Activated CD4-positive, alpha-beta memory T cell treated with anti-CD3 and anti-CD28 coated beads, Interleukin-2, amount 10 ng/mL, durations not matched to agents 7 days and 5 days (primary cell): Measurements from ENCODE around the gene FGF22. TPM values are rescaled to one million over a fixed set of nuclear protein-coding genes. Genes with fewer than 3 reads are reported as not detected.
"Not testable (repeated sequence)": the region's sequence is repeated elsewhere in the genome, so short reads cannot be mapped to it uniquely, and the experiment has no call there.

Experiments used
- CTCF ChIA-PET: fragments of 350-600 bp; sonication (Branson Sonifier 250); formaldehyde crosslinking; loops from one replicate; lab custom pipeline; 2021; ENCODE audit warnings: antibody characterized with exemption, inconsistent platforms; lab: Charles Lee
- POLR2A ChIA-PET: fragments of 350-600 bp; sonication (Branson Sonifier 250); formaldehyde crosslinking; loops from one replicate; lab custom pipeline; 2021; ENCODE audit warnings: antibody characterized with exemption; lab: Charles Lee
- DNase-seq: peaks from one replicate; pipeline ENCODE4 v3.0.0-alpha.2; 2020
- H3K27ac Mint-ChIP-seq: one replicate; pipeline ENCODE4 v1.8.0; 2021; ENCODE audit warnings: mild to moderate bottlenecking, mixed read lengths
- H3K27me3 Mint-ChIP-seq: one replicate; pipeline ENCODE4 v1.8.0; 2021; ENCODE audit warnings: mixed read lengths
- H3K36me3 Mint-ChIP-seq: one replicate; pipeline ENCODE4 v1.8.0; 2021; ENCODE audit warnings: low read depth, mixed read lengths
- H3K4me1 Mint-ChIP-seq: one replicate; pipeline ENCODE4 v1.8.0; 2021; ENCODE audit warnings: mixed read lengths
- H3K4me3 Mint-ChIP-seq: one replicate; pipeline ENCODE4 v1.8.0; 2021; ENCODE audit warnings: mild to moderate bottlenecking, mixed read lengths
- H3K9me3 Mint-ChIP-seq: one replicate; pipeline ENCODE4 v1.8.0; 2021; ENCODE audit warnings: mixed read lengths
- total RNA-seq, 2 experiments: library from RNA; stranded (reverse); gene quantifications; one replicate each; pipeline ENCODE4 v1.2.3, GENCODE V29; 2021

Gene FGF22
- total RNA-seq, 2 experiments from 2014 or later: not detected

DNA sequence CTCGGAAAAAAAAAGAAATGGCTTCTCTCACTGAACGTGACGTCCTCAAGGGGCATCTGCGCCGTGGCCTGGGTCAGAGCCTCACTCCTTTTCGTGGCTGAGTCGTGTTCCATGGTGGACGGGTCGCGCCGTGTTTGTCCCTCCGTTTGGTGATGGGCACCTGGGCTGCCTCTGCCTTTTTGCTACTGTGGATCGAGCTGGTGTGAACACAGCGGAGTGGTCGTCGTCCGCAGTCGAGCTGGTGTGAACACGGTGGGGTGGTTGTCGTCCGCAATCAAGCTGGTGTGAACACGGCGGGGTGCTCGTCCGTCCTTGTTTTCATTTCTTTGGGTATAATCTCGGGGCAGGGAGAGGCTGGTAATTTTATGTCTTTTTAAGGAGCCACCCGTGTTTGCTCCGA, 38.4 kb upstream of the FGF22 start:
- Mint-ChIP-seq H3K27me3 (no peaks in the 10 kb centered on the region), H3K9me3 (no peaks in the 10 kb centered on the region), H3K4me3 (no peak overlapping the region), H3K27ac (no peak overlapping the region), H3K36me3 (no peaks in the 10 kb centered on the region), H3K4me1 (no peaks in the 10 kb centered on the region)
- DNase-seq: no peak
- ChIA-PET POLR2A (no interaction called here), CTCF (no interaction called here)

DNA sequence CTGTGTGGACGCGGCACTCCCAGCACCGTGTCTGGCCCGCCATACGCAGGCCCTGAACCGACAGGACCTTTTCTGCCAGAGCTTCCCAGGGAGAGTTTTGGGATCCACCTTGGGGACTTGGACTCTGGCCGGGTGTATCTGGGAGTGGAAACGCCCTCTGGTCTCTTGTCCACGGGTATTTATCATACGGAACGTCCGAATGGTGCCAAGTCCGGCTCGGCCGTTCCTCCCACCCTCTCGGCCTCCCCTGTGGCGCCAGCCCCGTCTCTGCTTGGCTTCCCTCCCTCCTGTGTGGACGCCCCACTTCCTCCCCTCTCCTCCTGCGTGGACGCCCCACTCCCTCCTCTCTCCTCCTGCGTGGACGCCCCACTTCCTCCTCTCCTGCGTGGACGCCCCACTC, 37.9 kb upstream of the FGF22 start:
- ChIA-PET CTCF (no interaction called here), POLR2A (no interaction called here)
- no peaks in the 10 kb centered on the region for H3K9me3 Mint-ChIP-seq
- no peaks in the 10 kb centered on the region for H3K36me3 Mint-ChIP-seq
- no peaks in the 10 kb centered on the region for H3K27me3 Mint-ChIP-seq
- DNase-seq: no peak
- no peak overlapping the region for H3K27ac Mint-ChIP-seq
- no peaks in the 10 kb centered on the region for H3K4me1 Mint-ChIP-seq
- H3K4me3 Mint-ChIP-seq: no peak overlapping the region

DNA sequence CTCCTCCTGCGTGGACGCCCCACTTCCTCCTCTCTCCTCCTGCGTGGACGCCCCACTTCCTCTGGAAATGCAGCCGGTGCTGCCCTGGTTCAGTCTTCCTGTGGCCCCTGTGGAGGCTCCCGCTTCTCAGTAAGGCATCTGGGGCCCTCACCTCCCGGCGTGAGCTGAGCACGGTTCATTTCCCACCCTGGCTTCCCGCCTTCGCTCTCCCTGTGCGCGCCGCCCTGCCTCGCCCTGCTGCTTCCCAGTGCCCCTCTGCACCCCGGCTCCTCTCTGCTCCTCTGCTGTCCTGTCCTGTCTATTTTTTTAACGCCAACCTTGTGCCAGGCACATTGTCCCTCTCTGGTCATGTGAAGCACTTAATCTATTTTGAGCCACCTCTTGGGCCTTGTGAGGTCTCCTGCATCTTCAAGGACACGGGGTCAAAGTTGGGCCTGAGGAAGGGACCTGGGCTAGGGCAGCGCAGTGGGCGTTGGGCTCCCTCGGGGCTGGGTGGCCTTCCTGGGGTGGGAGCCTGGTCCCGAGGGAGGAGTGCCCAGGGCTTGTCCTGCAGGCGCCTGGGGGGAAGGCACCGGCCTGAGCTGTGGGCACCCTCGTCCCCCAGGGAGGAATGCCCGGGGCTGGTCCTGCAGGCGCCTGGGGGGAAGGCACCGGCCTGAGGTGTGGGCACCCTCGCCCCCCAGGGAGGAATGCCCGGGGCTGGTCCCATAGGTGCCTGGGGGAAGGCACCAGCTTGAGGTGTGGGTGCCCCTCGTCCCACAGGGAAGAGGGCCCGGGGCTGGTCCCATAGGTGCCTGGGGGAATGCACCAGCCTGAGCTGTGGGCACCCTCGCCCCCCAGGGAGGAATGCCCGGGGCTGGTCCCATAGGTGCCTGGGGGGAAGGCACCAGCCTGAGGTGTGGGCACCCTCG, 37.0 kb upstream of the FGF22 start:
- POLR2A ChIA-PET: no interaction called here

DNA sequence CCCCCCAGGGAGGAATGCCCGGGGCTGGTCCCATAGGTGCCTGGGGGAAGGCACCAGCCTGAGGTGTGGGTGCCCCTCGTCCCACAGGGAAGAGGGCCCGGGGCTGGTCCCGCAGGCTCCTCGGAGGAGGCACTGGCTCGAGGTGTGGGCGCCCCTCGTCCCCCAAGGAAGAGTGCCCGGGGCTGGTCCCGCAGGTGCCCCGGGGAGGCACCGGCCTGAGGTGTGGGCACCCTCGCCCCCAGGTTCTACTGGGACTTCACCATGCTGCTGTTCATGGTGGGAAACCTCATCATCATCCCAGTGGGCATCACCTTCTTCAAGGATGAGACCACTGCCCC, 36.4 kb upstream of the FGF22 start:
- H3K36me3 Mint-ChIP-seq, H3K27ac Mint-ChIP-seq, DNase-seq, H3K27me3 Mint-ChIP-seq, CTCF ChIA-PET, H3K4me1 Mint-ChIP-seq, POLR2A ChIA-PET, H3K9me3 Mint-ChIP-seq, H3K4me3 Mint-ChIP-seq: not testable (repeated sequence)

More for the DNA sequence above, 37.0 kb upstream of the FGF22 start:
- CTCF ChIA-PET: no interaction called here
- no peak overlapping the region for H3K27ac Mint-ChIP-seq
- H3K9me3 Mint-ChIP-seq: no peaks in the 10 kb centered on the region
- no peaks in the 10 kb centered on the region for H3K36me3 Mint-ChIP-seq
- H3K27me3 Mint-ChIP-seq: no peaks in the 10 kb centered on the region
- no peaks in the 10 kb centered on the region for H3K4me1 Mint-ChIP-seq
- H3K4me3 Mint-ChIP-seq: no peak overlapping the region
- no peak for DNase-seq

DNA sequence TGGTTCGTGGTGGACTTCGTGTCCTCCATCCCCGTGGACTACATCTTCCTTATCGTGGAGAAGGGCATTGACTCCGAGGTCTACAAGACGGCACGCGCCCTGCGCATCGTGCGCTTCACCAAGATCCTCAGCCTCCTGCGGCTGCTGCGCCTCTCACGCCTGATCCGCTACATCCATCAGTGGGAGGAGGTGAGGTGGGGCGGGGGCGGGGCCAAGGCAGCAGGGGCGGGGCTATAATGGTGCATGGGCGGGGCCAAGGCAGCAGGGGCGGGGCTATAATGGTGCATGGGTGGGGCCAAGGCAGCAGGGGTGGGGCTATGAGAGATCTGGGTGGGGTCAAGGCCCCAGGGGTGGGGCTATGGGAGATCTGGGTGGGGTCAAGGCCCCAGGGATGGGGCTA, 35.9 kb upstream of the FGF22 start:
- H3K4me3 Mint-ChIP-seq, H3K27ac Mint-ChIP-seq, POLR2A ChIA-PET, H3K36me3 Mint-ChIP-seq, H3K4me1 Mint-ChIP-seq, CTCF ChIA-PET, H3K9me3 Mint-ChIP-seq, H3K27me3 Mint-ChIP-seq: not testable (repeated sequence)
- DNase-seq: peak; percentile 33

DNA sequence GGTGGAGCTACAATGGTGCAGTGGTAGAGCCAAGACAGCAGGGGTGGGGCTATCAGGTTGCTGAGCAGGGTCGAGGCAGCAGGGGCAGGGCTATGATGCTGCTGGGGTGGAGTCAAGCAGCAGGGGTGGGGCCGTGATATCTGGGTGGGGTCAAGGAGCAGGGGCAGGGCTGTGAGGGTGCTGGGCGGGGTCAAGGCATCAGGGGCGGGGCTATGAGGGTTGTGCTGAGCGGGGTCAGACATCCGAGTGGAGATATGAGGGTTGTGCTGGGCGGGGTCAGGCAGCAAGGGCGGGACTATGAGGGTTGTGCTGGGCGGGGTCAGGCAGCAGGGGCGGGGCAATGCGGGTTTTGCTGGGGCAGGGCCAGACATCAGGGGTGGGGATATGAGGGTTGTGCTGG, 35.3 kb upstream of the FGF22 start:
- ChIA-PET POLR2A (no interaction called here), CTCF (no interaction called here)
- Mint-ChIP-seq H3K36me3 (no peaks in the 10 kb centered on the region), H3K4me3 (no peak overlapping the region), H3K9me3 (no peaks in the 10 kb centered on the region), H3K27ac (no peak overlapping the region), H3K27me3 (no peaks in the 10 kb centered on the region), H3K4me1 (no peaks in the 10 kb centered on the region)
- peak; percentile 56 for DNase-seq

DNA sequence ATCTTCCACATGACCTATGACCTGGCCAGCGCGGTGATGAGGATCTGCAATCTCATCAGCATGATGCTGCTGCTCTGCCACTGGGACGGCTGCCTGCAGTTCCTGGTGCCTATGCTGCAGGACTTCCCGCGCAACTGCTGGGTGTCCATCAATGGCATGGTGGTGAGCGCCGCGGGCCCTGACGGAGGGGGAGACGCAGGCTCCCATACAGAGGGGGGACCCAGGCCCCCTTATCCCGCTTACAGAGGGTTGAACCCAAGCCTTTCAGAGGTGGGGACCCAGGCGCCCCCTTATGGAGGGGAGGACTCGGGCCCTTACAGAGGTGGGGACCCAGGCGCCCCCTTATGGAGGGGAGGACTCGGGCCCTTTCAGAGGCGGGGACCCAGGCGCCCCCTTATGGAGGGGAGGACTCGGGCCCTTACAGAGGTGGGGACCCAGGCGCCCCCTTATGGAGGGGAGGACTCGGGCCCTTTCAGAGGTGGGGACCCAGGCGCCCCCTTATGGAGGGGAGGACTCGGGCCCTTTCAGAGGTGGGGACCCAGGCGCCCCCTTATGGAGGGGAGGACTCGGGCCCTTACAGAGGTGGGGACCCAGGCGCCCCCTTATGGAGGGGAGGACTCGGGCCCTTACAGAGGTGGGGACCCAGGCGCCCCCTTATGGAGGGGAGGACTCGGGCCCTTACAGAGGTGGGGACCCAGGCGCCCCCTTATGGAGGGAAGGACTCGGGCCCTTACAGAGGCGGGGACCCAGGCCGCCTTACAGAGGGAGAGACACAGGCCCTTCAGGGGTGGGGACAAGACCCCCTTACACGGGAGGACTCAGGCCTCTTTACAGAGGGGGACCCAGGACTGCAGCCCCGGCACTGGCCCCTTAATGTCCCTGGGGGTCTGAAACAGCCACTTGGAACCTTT, 34.4 kb upstream of the FGF22 start:
- H3K27me3 Mint-ChIP-seq, H3K27ac Mint-ChIP-seq, H3K4me1 Mint-ChIP-seq, CTCF ChIA-PET, H3K4me3 Mint-ChIP-seq, H3K36me3 Mint-ChIP-seq, POLR2A ChIA-PET, H3K9me3 Mint-ChIP-seq: not testable (repeated sequence)
- peak; percentile 36 for DNase-seq

DNA sequence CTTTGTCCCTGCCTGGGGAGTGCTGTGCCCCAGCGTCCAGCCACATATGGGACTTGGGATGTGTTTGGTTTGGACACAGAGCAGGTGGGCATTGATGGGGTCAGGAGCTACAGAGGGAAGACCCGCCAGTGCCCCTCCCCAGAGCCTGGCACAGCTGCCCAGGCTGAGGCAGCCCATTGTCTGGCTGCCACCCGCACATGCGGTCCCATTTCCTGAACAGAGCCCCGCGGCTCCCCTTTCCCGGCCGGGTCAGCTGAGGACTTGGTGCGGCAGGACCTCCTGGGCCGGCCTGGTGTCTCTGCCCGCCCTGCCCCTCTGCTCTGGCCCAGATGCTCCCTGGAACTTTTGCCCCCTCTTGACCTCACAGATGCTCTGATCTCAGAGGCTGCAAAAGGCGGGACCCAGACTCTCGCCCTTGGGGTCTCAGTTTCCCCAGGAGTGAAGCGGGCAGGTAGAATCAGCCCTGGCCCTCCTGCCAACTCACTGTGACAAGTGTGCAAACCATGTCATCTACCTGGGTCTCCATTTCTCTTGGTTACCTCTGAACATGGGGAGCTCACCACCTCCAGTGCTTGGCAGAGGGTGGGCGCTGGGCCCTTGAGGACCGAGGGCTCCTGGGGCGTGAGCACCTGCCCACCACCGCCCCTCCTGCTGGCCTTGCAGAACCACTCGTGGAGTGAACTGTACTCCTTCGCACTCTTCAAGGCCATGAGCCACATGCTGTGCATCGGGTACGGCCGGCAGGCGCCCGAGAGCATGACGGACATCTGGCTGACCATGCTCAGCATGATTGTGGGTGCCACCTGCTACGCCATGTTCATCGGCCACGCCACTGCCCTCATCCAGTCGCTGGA, 32.2 kb upstream of the FGF22 start:
- DNase-seq: no peak
- no peak overlapping the region for H3K4me3 Mint-ChIP-seq
- no peaks in the 10 kb centered on the region for H3K9me3 Mint-ChIP-seq
- ChIA-PET CTCF (no interaction called here), POLR2A (no interaction called here)
- no peaks in the 10 kb centered on the region for H3K27me3 Mint-ChIP-seq
- no peak overlapping the region for H3K27ac Mint-ChIP-seq
- no peaks in the 10 kb centered on the region for H3K36me3 Mint-ChIP-seq
- H3K4me1 Mint-ChIP-seq: peaks cover 20% of the 10 kb centered on the region

DNA sequence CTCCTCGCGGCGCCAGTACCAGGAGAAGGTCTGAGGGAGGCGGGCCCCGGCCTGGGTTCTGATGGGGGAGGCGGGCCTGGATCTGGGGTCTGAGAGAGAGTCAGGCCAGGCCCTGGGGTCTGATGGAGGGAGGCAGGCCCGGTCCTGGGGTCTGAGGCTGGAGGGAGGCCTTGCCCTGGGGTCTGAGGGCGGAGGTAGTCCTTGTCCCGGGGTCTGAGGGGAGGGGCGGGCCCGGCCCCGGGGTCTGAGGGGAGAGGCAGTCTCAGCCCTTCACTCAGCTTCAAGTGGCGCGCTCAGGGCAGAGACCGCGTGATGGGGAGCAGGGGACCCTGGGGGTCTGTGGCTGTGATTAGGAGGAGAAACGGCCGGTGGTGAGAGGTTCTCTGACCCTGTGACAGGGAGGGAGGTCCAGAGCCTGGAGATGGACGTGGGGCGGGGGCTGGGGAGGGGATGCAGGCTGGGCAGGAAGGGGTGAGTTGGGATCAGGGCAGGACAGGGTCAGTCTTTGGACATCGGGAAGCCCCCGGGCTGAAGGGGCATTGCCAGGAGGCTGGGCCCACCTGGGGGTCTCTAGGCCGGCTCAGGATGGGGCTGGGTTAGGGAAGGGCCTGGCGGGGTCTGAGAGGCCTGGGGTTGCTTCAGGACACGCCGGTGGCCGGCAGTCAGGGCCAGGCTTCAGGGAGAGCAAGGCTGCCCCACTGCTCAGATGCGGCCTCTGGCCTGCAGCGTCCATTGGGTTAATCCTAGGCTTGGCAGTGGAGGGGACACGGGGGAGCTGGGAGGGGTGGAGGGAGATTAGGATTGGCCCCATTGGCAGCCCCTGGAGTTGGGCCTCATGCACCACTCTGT, 31.3 kb upstream of the FGF22 start:
- no peak for DNase-seq
- H3K4me1 Mint-ChIP-seq: peaks cover 26% of the 10 kb centered on the region
- peaks cover 3% of the 10 kb centered on the region for H3K36me3 Mint-ChIP-seq
- H3K27ac Mint-ChIP-seq: no peak overlapping the region
- H3K9me3 Mint-ChIP-seq: no peaks in the 10 kb centered on the region
- H3K4me3 Mint-ChIP-seq: no peak overlapping the region
- H3K27me3 Mint-ChIP-seq: no peaks in the 10 kb centered on the region
- CTCF ChIA-PET: no interaction called here
- POLR2A ChIA-PET: no interaction called here

DNA sequence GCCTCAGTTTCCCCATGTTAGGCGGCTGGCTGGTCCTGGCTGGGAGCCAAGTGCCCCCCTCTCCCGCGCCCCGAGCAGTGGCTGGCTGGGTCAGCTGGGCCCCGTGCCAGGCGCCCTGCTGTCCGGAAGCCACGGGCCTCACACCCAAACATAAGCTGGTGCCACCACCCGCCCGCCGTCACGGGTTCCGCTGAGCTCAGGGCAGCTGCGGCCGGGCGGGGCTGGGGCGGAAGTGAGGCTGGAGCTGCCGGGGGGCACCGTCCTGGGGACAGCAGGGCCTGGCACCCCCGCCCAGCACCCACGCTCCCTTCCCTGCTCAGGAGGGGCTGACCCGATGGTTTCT, 30.7 kb upstream of the FGF22 start:
- Mint-ChIP-seq H3K9me3 (no peaks in the 10 kb centered on the region), H3K4me3 (no peak overlapping the region), H3K36me3 (peaks cover 3% of the 10 kb centered on the region), H3K4me1 (peaks cover 26% of the 10 kb centered on the region), H3K27me3 (no peaks in the 10 kb centered on the region), H3K27ac (no peak overlapping the region)
- no peak for DNase-seq
- ChIA-PET CTCF (interaction anchor here (0.6 kb wide), 1 partner anchor 103 kb away, joined by 3 read pairs; no protein-coding TSS in a partner anchor), POLR2A (no interaction called here)

DNA sequence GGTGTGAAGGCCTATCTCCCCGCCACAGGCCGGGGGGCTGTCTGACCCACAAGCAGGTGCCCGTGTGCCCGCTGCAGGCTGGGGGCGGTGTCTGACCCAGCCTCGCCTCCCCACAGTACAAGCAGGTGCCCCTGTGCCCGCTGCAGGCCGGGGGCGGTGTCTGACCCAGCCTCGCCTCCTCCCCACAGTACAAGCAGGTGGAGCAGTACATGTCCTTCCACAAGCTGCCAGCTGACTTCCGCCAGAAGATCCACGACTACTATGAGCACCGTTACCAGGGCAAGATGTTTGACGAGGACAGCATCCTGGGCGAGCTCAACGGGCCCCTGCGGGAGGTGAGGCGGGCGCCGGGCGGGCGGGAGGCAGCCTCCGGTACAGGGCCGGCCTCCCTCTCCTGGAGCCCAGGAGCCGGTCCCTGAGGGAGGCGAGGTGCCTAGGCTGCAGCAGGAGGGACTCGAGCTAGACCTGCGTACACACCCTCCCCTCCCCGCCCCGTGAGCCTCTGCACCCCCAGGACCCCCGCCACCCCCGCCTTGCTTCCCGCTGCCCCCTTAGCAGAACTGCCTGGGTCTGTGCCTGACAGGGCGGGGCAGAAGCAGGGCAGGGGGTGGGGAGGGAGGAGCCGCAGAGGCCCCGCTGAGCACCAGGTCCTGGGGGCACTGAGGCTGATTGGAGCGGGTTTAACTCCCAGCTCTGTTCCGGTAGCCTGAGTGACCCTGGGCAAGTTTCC, 29.4 kb upstream of the FGF22 start:
- Mint-ChIP-seq H3K4me1 (peaks cover 26% of the 10 kb centered on the region), H3K27me3 (no peaks in the 10 kb centered on the region), H3K4me3 (peak overlapping the region; percentile 91), H3K9me3 (no peaks in the 10 kb centered on the region), H3K36me3 (peaks cover 13% of the 10 kb centered on the region), H3K27ac (peak overlapping the region; percentile 99)
- peak; percentile 70 for DNase-seq
- ChIA-PET POLR2A (interaction anchor here (1.0 to 2.5 kb wide), 9 partner anchors 18 to 411 kb away, joined by 3 to 11 read pairs (median 4); partner anchors contain the start of genes POLRMT, RNF126 and RNU6-2), CTCF (interaction anchor here (1.5 to 1.6 kb wide), 2 partner anchors 26 to 99 kb away, joined by 3 to 4 read pairs; no protein-coding TSS in a partner anchor)
